NCI-H526 (cell line): ENCODE measurements around the gene DEPDC1B.
"Not testable (repeated sequence)": the region's sequence is repeated elsewhere in the genome, so short reads cannot be mapped to it uniquely, and the experiment has no call there.

Experiments
- DNase-seq, 2 experiments: peaks; one replicate each; lab custom pipeline; 2025; lab: John Stamatoyannopoulos, UW

DEPDC1B gene

GRCh38 chr5:60699609-60700415 is at the start of gene DEPDC1B:
Gene DEPDC1B, minus strand, starts transcription at chr5:60700166. Its CDS starts 73 bp downstream, at chr5:60700093.
- DNase-seq: peak; percentile 73 to 90

- no peak for DNase-seq
Measured at GRCh38 chr5:60744682-60745081, 44.7 kb upstream of the DEPDC1B start.

- DNase-seq: no peak
Measured at GRCh38 chr5:60743511-60744314, 43.7 kb upstream of the DEPDC1B start.

- no peak for DNase-seq
Measured at GRCh38 chr5:60740322-60740721, 40.4 kb upstream of the DEPDC1B start.

- no peak for DNase-seq
Measured at GRCh38 chr5:60738933-60739332, 39.0 kb upstream of the DEPDC1B start.

GRCh38 chr5:60738461-60738860 is 38.5 kb upstream of the DEPDC1B start:
- no peak for DNase-seq

GRCh38 chr5:60730858-60731257 is 30.9 kb upstream of the DEPDC1B start:
- DNase-seq: not testable (repeated sequence)

GRCh38 chr5:60727033-60727679 is 27.2 kb upstream of the DEPDC1B start:
- DNase-seq: no peak

GRCh38 chr5:60724126-60724525 is 24.2 kb upstream of the DEPDC1B start:
- DNase-seq: no peak

- DNase-seq: peak in 1 of 2 experiments; percentile 2
Measured at GRCh38 chr5:60722416-60722815, 22.4 kb upstream of the DEPDC1B start.

- DNase-seq: no peak
Measured at GRCh38 chr5:60719329-60719728, 19.4 kb upstream of the DEPDC1B start.

- DNase-seq: no peak
Measured at GRCh38 chr5:60718166-60718892, 18.4 kb upstream of the DEPDC1B start.

- not testable (repeated sequence) for DNase-seq
Measured at GRCh38 chr5:60715201-60715928, 15.4 kb upstream of the DEPDC1B start.

GRCh38 chr5:60712950-60713349 is 13.0 kb upstream of the DEPDC1B start:
- DNase-seq: no peak

- not testable (repeated sequence) for DNase-seq
Measured at GRCh38 chr5:60711892-60712291, 11.9 kb upstream of the DEPDC1B start.

GRCh38 chr5:60710362-60710761 is 10.4 kb upstream of the DEPDC1B start:
- no peak for DNase-seq

GRCh38 chr5:60705144-60705543 is 5.2 kb upstream of the DEPDC1B start:
- DNase-seq: no peak

GRCh38 chr5:60703944-60704343 is 4.0 kb upstream of the DEPDC1B start:
- no peak for DNase-seq

GRCh38 chr5:60701321-60701968 is 1.5 kb upstream of the DEPDC1B start:
- DNase-seq: no peak

GRCh38 chr5:60700416-60700757 is 421 bp upstream of the DEPDC1B start:
- DNase-seq: peak; percentile 46 to 50

GRCh38 chr5:60699288-60699608 is 718 bp downstream of the DEPDC1B start:
- DNase-seq: no peak
